ENCODE data around the gene DAAM1.

- TF ChIP-seq CTCF (IDR thresholded peaks at IDR 0.05 in 8 of 11, conservative IDR thresholded peaks at IDR 0.05 in 3 of 11) (no peak), POLR2A (IDR thresholded peaks at IDR 0.05) (no peak), POLR2AphosphoS5 (IDR thresholded peaks at IDR 0.05) (no peak)
Measured at GRCh38 chr14:59256331-59256730, 67.9 kb downstream of the DAAM1 start.

Measured in spleen (tissue), 7 donors.